ENCODE results near the gene PSME3.

- TF ChIP-seq CTCF (IDR thresholded peaks at IDR 0.05 in 8 of 11, conservative IDR thresholded peaks at IDR 0.05 in 3 of 11) = no peak
- TF ChIP-seq POLR2A (IDR thresholded peaks at IDR 0.05) = no peak
Measured at GRCh38 chr17:42792545-42792944, 40.7 kb upstream of the PSME3 start.
